Stimulated activated CD4-positive, alpha-beta T cell treated with anti-CD3 and anti-CD28 coated beads, Interleukin-2, amount 100 ng/mL, for 24 hours (primary cell): ENCODE measurements around the gene CLCN1.

ENCODE experiments used
- DNase-seq, 2 donors: peaks; one replicate each; pipeline ENCODE4 v3.0.0-alpha.2; 2020

CLCN1 gene

DNA sequence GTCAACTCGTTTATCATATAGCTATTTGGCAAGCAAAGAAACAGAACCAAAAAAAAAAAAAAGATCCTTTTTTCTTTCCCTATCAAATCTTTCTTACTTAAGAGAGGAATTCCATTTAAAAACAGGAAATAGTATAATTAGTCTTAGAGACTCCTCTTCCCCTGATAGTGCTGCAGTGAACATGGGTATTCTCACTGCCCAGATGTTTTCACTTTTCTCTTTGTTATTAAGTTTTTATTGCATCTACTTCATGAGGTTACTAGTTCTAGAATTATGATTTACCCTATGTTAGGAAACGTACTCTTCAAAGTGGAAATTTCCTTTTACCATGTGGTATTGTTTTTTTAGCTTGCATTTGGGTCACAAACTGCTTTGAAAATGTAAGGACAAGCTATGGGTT, 19.2 kb upstream of the CLCN1 start:
- DNase-seq: no peak

- no peak for DNase-seq
These were observed 16.6 kb upstream of the CLCN1 start for GRCh38 chr7:143299346-143299745.

DNA sequence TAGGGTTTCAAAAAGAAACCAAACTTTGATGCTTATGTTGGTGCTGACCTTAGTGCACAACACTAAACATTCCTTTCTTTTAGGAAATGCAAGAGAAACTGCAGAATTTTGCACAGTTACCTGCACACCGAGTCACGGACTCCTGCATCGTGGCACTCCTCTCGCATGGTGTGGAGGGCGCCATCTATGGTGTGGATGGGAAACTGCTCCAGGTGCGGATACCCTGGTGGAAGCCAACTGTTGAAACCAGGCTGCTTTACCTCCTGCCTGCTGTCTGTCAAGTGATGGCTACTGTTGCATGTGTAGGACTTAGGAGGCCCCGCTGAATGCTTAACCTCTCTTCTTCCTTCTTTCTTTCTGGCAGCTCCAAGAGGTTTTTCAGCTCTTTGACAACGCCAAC, 16.1 kb upstream of the CLCN1 start:
- DNase-seq: peak; percentile 60 to 63

DNA sequence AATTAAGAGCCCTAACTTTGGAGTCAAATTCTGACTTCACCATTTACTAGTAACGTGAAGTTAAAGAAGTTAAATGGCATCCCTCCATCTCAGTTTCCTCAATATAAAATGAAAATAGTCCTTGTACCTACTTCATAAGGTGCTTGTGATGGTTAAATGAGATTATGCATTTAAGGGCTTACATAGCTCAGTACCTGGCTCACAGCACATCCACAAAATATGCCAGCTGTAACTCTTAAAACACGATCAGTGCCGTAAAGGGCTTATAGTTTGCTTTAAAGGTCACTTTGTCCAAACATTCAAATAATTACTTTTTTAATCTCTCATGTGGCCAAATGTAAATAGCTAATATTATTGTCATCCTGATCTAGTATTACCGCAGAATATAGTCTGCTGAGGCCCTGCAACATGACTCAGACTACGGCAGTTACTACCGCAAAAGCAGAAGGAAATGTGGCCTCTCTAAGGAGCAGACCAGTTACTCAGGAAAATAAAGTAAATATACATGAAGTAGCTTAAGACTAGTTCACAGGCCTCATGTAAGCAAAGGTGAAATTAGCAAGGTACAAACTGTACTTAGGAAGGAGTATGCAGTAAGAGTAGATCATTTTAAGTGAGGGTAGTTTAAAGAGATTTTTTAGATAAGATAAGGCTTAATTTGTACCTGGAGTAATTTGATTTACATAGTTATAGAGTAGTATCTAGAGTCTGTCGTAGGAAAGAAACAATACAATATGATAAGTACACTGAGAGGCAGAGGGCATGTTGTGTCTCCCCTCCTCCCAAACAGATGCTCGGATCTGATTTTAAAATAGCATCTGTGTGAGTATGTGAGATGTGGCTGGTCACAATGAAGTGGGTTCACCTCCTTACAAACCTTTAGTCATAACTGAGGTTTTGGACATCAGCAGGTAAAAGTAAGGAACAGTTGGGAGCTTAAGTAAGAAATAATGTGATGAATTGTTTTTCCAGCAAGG, 14.7 kb upstream of the CLCN1 start:
- DNase-seq: no peak

DNA sequence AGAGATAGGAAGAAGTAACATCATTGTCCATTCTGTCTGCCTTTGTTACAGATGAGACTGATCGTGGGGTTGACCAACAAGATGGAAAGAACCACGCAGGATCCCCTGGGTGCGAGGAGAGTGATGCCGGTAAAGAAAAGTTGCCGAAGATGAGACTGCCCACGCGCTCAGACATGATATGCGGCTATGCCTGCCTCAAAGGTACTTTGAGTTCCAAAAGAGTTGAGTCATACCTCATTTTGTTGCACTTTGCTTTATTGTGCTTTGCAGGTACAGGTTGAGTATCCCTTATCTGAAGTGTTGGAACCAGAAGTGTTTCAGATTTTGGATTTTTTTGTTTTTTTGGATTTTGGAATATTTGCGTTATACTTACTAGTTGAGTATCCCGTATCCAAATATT, 12.2 kb upstream of the CLCN1 start:
- no peak for DNase-seq

- DNase-seq: no peak
These were observed 11.0 kb upstream of the CLCN1 start for GRCh38 chr7:143304938-143305337.

DNA sequence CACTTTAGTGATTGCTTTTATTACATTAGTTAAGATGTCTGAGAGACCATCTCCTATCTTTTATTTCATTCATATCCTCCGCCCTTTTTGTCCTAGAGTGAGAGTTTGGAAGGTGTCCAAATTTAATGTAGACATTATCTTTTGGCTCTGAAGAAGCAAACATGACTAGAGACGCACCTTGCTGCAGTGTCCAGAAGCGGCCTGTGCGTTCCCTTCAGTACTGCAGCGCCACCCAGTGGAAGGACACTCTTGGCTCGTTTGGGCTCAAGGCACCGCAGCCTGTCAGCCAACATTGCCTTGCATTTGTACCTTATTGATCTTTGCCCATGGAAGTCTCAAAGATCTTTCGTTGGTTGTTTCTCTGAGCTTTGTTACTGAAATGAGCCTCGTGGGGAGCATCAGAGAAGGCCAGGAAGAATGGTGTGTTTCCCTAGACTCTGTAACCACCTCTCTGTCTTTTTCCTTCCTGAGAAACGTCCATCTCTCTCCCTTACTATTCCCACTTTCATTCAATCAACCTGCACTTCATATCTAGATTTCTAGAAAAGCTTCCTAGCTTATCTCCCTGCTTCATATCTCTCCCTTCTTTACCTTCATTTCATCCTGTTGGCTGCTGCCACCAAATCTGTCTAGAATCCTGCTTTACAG, 10.4 kb upstream of the CLCN1 start:
- peak; percentile 78 to 79 for DNase-seq

- no peak for DNase-seq
These were observed 7.3 kb upstream of the CLCN1 start for GRCh38 chr7:143308632-143309031.

DNA sequence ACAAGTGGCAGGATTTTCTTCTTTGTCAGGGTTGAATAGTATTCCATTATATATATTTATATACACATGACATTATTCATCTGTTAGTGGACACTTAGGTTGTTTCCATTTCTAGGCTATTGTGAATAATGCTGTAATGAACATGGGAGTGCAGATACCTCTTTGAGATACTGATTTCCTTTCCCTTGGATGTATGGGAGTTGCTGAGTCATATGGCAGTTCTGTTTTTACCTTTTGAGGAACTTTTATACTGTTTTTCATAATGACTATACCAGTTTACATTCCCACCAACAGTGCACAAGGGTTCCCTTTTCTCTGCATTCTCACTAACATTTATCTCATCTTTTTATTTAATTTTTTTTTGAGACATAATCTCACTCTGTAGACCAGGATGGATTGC, 1.8 kb upstream of the CLCN1 start:
- DNase-seq: no peak

DNA sequence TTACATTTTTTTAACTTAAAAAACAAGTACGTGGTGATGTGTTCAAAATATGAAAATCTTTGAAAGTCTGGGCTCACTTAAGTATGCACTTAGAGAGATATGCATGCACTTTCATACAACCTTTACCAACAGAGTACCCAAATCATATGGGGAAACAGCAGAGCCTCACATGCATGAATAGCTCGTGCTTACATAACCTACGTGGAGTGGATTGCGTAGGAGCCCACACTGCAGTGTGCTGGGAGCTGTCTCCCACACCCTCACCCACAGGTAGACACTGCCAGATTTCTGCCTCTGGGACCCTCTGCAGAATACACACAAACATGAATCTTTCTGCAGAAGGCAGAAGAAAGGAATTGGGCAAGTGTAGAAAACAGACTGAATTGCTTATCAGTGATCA, 581 bp downstream of the CLCN1 start:
- DNase-seq: no peak

DNA sequence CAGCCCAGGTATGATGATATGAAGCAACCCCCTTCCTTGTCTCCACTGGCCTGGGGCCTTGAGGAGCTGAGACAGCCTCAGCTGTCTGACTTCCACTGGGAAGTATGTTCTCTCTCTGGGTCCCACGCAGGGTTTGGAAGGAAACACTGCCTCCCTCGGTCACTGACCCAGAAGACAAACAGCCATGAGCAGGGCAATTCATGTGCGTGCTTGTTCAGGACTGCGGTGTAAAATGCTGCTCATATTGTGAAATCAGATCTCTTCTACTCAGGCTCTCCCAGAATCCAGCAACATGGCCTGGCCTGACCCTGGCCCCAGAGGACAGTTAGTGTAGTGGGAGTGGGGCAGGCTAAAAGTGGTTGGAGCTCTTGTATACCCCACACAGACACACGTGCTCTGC, 2.8 kb downstream of the CLCN1 start:
- no peak for DNase-seq

DNA sequence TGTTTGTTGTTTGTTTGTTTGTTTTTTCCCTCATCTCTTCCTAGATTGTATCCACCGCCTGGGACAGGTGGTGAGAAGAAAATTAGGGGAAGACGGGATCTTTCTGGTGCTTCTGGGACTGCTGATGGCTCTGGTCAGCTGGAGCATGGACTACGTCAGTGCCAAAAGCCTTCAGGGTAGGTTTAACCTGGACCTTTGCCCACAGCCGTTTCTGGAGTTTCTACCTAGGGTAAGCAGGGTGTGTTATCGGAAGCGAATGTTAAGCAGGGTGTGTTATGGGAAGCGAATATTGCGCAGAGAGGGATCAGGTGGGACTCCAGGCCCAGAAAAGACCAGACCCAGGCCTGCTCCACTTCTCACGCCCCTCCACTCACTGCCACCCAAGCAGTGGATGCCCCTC, 4.7 kb downstream of the CLCN1 start:
- no peak for DNase-seq

GRCh38 chr7:143321242-143321641, 5.3 kb downstream of the CLCN1 start:
- no peak for DNase-seq

GRCh38 chr7:143321734-143322133, 5.8 kb downstream of the CLCN1 start:
- no peak for DNase-seq

DNA sequence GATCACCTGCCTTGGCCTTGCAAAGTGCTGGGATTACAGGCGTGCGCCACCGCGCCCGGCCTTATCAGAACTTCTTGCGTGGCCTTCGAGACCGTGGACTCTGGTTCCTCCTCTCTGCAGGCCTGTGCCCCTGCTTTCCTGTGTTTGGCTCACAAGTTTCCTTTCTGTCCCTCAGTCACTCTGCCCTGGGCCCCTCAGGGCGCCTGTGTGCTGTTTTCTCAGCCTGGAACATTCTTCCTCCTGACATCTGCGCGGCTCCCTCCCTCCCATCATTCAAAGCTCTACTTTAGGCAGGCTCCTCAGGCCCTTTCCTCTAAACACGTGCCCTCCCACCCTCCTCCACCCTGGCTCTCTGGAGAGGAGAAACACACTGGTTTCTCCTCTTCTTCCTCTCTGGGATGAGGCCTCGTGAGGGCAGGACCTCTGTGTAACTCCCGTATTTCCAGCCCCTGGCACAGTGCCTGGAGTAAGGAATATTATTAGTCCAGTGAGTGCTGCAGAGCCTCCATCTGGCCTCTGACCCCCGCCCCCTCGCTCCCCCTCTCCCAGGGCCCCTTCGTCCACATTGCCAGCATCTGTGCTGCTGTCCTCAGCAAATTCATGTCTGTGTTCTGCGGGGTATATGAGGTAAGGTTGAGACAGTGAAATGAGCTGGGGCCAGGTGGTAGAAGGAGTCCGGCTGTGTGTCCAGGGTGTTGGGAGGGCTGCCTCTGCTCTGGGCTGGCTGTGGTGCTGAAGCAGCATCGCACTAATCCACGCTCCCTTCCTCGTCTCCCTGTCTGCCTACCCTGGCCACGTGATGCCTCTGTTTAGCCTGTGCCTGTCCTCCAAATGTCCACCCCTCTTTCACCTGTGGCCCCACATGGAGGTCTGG, 7.1 kb downstream of the CLCN1 start:
- no peak for DNase-seq

DNA sequence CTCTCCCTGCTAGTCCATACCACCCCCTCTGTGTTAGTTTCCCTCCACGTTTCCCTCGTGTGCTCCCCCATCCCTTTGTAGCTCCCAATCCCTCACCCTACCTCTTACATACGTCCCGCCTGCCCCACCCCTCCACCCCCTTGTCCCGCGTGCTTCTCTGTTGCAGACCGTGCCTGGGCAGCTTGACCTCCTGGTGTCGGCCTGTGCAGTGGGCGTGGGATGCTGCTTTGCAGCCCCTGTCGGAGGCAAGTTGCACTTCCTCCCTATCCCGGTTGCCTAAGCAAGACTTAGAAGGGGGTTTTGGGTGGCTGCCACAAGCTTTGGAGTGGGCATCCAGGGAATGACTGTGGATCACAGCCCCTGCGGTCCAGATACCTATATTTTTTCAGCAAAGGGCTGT, 7.7 kb downstream of the CLCN1 start:
- DNase-seq: no peak

GRCh38 chr7:143325240-143325639, 9.3 kb downstream of the CLCN1 start:
- DNase-seq: no peak

GRCh38 chr7:143327903-143328302, 12.0 kb downstream of the CLCN1 start:
- no peak for DNase-seq

GRCh38 chr7:143329471-143330170, 13.7 kb downstream of the CLCN1 start:
- DNase-seq: no peak

DNA sequence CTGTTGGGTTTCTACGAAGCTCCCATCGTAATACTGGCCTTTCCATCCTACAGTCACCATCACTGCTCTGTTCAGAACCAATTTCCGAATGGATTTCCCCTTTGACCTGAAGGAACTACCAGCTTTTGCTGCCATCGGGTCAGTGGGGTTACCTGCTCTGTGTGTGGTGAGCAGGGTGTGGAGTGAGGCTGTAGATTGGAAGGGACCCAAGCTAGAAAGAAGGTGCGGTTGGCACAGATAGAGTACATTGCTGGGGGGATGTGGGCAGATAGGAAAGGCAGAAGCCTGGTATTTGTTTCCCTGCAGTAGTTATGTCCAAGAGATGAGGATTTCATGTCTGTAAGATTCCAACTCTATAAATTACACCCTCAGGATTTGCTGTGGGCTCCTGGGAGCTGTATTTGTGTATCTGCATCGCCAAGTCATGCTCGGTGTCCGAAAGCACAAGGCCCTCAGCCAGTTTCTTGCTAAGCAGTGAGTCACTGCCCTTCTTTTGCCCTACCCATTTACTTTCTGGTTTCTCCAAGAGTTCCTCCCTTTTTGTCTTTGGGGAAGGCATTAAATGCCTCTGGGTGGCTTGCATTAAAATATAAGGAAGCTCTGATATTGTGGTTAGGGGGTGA, 15.4 kb downstream of the CLCN1 start:
- DNase-seq: no peak

DNA sequence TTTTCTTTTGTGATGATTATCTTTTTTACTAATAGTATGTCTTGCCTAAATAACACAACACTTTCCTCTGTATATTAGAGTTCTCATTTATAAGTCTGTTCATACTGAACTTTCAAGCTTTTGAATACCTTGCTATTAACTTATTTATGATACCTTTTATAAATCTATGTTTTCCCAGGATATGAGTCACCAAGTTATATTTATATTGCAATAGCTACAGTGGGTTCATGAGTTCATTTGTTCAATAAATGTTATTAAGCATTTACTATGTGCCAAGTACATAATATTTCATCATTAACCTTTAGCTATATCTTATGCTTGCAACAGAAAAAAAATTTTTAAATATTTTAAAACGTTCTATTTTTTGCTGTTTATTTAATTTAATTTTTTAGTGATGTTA, 18.3 kb downstream of the CLCN1 start:
- no peak for DNase-seq

GRCh38 chr7:143337216-143337615, 21.3 kb downstream of the CLCN1 start:
- DNase-seq: no peak
